SH-SY5Y (cell line): ENCODE results near the gene WNT7A.

Experiments
- GATA2 ChIP-seq: IDR thresholded peaks from 2 replicates; pipeline ENCODE4 v1.6.1; 2011; ENCODE audit warnings: mild to moderate bottlenecking, low read depth, low read length
- GATA3 ChIP-seq: IDR thresholded peaks from 2 replicates; pipeline ENCODE4 v1.6.1; 2011; ENCODE audit warnings: low read depth, mild to moderate bottlenecking, low read length, moderate library complexity

- TF ChIP-seq GATA3: no peak
- no peak for TF ChIP-seq GATA2
Observed at GRCh38 chr3:13833506-13834257, 46.2 kb downstream of the WNT7A start.
